Fibroblast of mammary gland (primary cell): ENCODE data around the gene NAV1.

Source experiments
- DNase-seq: peaks from one replicate; pipeline ENCODE4 v3.0.0-alpha.2; 2010; ENCODE audit warnings: low read depth
- H3K4me3 ChIP-seq: 2 replicates; pipeline ENCODE4 v1.5.1; 2011; ENCODE audit warnings: low read depth, mild to moderate bottlenecking, low read length, moderate library complexity; ENCODE audit not compliant: control insufficient read depth
- TF ChIP-seq, protein P1 (sequence below): conservative IDR thresholded peaks from 2 replicates; pipeline ENCODE4 v1.5.1; 2011; ENCODE audit warnings: low read depth, low read length, inconsistent platforms; ENCODE audit not compliant: control insufficient read depth, insufficient read depth

NAV1 gene

DNA sequence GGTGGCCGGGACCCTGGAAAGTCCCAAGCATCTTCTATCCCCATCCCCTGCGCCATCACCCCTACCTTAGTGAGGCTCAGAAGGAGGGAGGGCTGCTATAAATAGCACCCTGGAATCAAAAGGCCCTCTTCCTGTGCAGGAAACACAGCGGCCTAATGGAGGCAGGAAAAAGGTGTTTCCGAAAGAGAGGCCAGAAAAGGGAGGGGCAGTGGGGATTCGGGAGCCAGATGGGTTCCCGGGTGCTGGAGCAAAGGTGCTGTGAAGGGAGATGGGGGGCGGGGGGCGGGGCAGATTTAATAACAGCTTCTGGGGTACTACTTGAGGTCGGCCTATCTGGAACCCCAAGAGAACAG lies 16.6 kb downstream of the NAV1 start:
- no peak overlapping the region for H3K4me3 ChIP-seq
- TF ChIP-seq, protein P1, sequence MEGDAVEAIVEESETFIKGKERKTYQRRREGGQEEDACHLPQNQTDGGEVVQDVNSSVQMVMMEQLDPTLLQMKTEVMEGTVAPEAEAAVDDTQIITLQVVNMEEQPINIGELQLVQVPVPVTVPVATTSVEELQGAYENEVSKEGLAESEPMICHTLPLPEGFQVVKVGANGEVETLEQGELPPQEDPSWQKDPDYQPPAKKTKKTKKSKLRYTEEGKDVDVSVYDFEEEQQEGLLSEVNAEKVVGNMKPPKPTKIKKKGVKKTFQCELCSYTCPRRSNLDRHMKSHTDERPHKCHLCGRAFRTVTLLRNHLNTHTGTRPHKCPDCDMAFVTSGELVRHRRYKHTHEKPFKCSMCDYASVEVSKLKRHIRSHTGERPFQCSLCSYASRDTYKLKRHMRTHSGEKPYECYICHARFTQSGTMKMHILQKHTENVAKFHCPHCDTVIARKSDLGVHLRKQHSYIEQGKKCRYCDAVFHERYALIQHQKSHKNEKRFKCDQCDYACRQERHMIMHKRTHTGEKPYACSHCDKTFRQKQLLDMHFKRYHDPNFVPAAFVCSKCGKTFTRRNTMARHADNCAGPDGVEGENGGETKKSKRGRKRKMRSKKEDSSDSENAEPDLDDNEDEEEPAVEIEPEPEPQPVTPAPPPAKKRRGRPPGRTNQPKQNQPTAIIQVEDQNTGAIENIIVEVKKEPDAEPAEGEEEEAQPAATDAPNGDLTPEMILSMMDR, result no peak
- no peak for DNase-seq

DNA sequence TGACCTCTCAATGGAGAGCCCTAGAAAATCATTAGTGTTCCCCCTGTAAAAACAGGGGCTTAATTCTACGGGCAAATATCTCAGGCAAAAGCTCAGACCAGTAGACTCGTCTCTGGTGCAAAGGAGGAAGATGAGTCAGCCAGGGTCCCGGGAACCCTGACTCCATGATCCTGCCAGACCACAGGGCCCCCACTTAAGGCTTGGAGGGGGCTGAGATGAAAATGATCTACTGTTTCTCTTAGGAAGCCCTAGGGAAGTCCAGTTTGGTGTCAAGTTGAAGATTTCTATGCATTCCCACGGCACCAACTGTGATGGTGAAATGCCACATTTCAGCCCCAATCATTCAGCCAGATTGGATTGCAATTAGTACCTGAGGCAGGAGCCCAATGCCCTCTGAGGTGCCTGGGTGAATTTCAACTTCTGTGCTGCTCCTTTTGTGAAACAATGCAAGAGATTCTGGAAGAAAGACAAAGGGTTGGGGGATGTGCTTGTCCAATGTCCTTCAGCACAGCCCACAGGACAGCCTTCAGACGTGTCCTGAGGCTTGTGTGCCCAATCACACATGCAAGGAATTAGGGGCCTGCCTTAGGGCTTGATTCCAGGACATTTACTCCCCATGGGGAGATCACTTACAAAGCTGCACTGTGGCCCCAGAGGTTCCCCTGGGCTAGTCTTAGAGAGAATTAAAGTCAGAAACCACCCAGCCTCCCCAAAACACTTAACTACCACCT lies 18.1 kb downstream of the NAV1 start:
- DNase-seq, result peak; percentile 82
- TF ChIP-seq, protein P1, result no peak
- no peak overlapping the region for H3K4me3 ChIP-seq

DNA sequence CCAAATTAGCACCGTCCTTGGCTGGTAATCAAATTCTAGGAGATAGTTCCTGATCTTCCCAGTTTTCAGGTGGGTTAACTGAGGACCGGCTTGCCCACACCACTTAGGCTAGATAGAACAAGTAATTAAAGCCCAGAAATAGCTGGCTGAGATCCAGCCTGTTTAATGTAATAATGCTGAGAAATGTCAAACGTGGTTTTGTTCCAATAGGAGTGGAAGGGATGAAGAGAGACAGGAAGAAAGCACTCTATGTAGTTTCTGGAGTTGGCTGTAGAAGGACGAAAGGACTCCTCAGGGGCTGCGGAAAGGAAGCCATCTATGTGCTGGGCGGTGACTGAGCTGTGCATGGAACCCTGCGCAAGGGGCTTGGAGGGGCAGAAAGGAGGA lies 18.6 kb downstream of the NAV1 start:
- no peak for DNase-seq
- TF ChIP-seq, protein P1, result no peak

GRCh38 chr1:201559679-201560162 lies 20.8 kb downstream of the NAV1 start:
- peak; percentile 83 for DNase-seq
- no peak overlapping the region for H3K4me3 ChIP-seq
- TF ChIP-seq, protein P1, result peak; percentile 93

More for the DNA sequence above, 18.6 kb downstream of the NAV1 start:
- no peak overlapping the region for H3K4me3 ChIP-seq

DNA sequence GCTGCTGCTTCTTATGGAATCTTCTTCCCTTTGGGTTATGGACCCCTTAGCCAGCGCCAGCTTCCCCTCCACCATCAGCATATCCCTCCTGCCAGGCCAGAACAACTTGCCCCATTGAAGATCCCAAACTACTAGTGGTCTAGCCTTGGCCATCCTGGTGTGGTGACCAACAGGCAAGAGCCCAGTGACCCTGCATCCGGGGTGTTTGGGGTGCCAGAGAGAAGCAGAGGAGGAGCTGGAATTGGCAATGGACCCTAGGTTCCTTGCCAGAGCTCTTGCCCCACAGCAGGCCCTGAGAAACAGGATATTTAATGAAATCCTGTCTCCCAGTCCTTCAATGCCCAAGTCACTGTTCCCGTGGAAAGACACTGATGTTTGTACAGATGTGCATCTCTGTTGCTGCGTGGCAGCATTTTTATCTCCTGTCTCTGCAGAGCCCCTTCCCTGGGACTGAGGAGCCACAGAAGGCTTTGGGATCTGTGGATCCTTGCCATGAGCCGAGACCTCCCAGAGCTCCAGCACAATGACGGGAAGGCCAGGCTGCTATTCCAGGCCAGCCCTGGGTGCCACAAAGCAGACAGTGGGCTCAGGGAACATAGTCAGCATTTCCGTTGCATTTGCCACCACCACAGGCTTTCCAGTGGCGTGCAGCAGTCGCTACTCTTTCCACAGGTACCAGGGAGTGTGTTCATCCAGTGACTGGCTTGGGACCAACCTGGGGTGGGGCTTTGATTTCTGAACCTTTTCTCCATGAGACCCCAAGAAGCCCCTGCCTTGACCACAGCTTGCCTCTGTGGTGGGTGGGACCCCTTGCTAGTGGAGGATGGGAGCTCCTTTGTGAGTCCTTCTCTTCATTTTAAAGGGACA lies 21.6 kb downstream of the NAV1 start:
- H3K4me3 ChIP-seq, result no peak overlapping the region
- DNase-seq, result no peak
- TF ChIP-seq, protein P1, result no peak

- no peak overlapping the region for H3K4me3 ChIP-seq
- TF ChIP-seq, protein P1, result no peak
- DNase-seq, result peak; percentile 49
These were observed 22.3 kb downstream of the NAV1 start for GRCh38 chr1:201561195-201561564.
